GM10248 (cell line): ENCODE measurements around the gene ARHGEF12.

ENCODE experiments used
- CTCF ChIA-PET: fragments of 300-600 bp; sonication (Branson Sonifier 250); formaldehyde crosslinking; extraction: SDS; loops from one replicate; lab custom pipeline; 2021; ENCODE audit warnings: antibody characterized with exemption; lab: Yijun Ruan, JAX
- POLR2A ChIA-PET: fragments of 350-650 bp; sonication (Branson Sonifier 250); formaldehyde crosslinking; extraction: SDS; loops from one replicate; lab custom pipeline; 2020; ENCODE audit warnings: antibody characterized with exemption; lab: Yijun Ruan, JAX
- DNase-seq: peaks from one replicate; pipeline ENCODE4 v3.0.0; 2012; ENCODE audit errors: extremely low spot score
- TF ChIP-seq, protein P1 (sequence below): IDR thresholded peaks from 2 replicates; pipeline ENCODE4 v1.5.1; 2012; ENCODE audit warnings: mild to moderate bottlenecking, low read depth; ENCODE audit errors: extremely low read depth, missing control alignments, control extremely low read depth

Gene ARHGEF12

DNA sequence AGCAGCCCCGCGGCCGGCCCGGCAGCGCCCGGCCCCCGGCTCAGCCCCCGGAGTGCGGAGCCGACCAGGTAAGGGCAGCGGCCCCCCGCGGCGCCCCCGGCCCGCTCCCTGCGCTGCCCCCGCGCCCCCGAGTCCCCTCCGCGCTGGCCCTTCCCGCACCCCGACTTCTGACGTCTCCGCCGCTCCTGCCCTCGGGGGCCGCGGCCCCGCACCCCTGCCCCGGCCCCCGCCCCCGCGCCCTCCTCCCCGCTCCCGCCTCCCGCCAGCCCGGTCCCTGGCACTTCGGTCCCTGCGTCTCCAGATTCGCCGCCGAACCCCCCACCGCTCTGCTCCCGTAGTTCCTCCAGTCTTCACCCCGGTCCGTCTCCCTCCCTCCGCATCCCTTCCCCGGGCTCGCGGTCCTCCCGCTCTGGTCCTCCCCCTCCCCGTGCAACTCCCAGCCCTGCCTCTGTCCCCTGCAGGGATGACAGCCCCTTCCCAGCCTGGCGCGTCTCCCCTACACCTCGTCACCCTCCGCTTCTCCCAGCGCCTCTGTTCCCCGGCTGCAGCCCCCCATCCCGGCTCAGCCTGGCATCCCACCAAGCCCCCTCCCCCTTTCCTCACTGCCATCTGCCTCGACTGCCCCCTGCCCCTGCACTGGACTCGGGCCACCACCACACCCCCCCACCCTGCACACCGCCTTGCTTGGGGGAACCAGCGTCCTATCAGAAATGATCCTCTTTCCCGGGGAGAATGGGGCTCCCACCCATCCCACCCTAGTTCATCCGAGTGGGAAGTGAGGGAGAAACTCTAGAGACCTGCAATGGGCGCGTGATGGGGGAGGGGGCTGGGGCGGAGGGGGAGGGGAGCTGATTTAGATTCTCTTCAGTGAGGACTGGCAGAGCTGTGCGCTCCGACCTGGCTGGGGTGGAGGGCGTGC lies 175.9 kb downstream of the ARHGEF12 start:
- POLR2A ChIA-PET: no interaction called here

DNA sequence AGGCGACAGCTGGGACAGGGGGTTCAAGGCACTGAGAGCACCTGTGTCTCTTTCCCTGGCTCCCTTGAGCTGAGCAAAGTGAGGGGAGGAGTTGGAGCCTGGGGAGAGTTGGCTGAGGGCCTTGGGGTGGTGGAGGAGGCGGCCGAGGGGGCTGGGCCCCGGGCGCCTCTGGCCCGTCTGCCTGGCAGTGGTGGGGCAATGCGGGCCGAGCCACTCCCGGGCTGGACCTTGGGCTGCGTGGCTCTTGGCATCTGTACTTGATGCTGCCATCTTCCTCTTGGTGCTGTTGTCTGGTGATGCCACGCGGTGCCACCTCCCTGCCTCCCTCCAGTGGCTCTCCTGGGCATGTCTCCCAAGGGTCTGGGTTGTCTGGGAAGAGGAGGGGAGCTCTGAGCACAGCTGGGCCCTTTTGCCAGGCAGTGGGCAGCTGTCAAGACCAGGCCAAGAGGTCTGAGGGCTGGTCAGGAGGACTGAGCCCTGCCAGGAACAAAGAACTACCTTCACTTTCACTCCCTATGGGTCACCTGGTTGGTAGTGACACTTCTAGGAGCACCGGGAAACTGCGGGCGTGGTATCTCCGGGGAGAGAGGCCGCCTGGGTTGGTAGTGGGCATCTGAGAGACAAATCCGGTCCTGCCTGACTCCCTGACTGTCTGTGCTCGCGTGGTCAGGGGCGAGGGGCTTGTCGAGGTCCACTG lies 176.7 kb downstream of the ARHGEF12 start:
- ChIA-PET POLR2A (no interaction called here), CTCF (interaction anchor here (0.9 to 12.1 kb wide), 6 partner anchors 51 to 682 kb away, joined by 3 to 124 read pairs (median 4); no protein-coding TSS in a partner anchor)
- TF ChIP-seq, protein P1, sequence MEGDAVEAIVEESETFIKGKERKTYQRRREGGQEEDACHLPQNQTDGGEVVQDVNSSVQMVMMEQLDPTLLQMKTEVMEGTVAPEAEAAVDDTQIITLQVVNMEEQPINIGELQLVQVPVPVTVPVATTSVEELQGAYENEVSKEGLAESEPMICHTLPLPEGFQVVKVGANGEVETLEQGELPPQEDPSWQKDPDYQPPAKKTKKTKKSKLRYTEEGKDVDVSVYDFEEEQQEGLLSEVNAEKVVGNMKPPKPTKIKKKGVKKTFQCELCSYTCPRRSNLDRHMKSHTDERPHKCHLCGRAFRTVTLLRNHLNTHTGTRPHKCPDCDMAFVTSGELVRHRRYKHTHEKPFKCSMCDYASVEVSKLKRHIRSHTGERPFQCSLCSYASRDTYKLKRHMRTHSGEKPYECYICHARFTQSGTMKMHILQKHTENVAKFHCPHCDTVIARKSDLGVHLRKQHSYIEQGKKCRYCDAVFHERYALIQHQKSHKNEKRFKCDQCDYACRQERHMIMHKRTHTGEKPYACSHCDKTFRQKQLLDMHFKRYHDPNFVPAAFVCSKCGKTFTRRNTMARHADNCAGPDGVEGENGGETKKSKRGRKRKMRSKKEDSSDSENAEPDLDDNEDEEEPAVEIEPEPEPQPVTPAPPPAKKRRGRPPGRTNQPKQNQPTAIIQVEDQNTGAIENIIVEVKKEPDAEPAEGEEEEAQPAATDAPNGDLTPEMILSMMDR: no peak
- DNase-seq: no peak

More for the DNA sequence above, 175.9 kb downstream of the ARHGEF12 start:
- TF ChIP-seq, protein P1: no peak
- no peak for DNase-seq
- CTCF ChIA-PET: interaction anchor here (0.6 to 12.1 kb wide), 37 partner anchors 8 to 682 kb away, joined by 3 to 124 read pairs (median 3); no protein-coding TSS in a partner anchor

DNA sequence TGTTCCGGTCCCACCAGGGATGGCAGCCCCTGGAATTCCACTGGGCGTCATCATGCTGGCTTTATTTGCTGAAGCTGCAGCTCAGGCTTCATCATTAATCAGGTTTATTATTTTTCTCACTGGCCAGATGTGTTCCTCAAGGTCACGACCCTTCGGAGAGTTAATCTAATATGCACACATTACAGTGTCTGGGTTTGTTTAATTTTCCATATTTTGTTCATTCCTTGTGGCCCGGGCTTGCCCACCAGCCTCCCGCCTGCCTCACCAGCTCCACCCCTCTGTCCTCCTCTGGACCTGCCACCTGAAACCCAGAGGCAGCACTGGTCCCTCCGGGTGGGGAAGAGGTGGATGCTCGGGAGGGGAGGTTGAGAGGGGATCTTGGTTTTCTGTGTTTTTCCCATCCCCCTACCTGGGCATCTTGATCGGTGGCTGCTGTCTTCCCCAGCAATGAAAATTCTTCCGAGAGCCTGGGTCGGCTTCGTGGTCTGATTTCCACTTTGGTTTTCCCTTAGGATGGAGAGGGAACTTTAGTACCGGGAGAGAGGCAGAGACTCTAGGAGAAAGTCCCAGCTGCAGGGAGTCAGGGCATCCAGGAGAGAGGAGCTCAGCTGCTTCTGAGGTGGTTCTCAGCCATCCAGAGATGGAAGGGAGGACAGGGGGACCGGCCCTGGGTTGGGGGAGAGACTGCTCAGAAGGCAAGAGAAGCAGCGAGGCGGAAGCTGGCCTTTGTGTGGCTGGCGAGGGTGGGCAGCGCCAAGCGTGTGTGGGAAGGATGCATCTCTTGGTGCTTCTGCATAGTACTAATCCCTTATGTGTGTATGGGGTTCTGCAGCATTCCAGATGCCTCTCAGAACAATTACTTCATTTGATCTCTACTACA lies 177.5 kb downstream of the ARHGEF12 start:
- ChIA-PET POLR2A (no interaction called here), CTCF (interaction anchor here (0.9 to 12.1 kb wide), 4 partner anchors 52 to 681 kb away, joined by 3 to 124 read pairs (median 22); no protein-coding TSS in a partner anchor)
- DNase-seq: no peak
- TF ChIP-seq, protein P1: no peak

DNA sequence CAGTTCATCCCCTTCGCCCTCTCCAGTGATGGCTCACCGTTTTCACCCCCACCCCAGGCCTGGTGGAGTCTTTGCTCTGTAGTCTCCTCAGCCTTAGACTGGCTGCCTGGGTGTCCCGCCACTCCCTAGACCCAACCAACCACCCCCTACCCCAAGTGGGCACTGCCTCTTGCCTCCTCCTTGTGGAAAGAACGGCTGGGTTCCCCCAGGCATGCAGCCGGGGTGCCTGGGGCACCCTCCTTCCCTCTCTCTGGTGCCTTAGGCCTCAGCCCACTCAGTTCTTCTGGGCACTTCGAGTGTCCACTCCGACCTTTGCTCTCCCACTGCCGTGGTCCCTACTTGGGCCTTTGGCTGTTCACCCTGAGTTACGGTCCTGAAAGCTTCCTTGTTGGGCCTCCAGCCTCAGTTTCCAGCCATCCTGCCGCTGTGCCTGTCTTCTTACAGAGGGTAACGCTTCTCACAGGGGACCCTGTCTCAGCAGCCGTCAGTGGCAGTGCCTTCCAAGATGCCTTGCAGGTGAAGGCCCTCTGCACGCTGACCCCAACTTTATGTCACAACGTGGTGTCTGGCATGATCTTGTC lies 178.4 kb downstream of the ARHGEF12 start:
- no peak for DNase-seq
- POLR2A ChIA-PET: no interaction called here
- TF ChIP-seq, protein P1: no peak
- CTCF ChIA-PET: interaction anchor here (4.6 to 12.1 kb wide), 2 partner anchors 165 to 170 kb away, joined by 41 to 124 read pairs; no protein-coding TSS in a partner anchor

DNA sequence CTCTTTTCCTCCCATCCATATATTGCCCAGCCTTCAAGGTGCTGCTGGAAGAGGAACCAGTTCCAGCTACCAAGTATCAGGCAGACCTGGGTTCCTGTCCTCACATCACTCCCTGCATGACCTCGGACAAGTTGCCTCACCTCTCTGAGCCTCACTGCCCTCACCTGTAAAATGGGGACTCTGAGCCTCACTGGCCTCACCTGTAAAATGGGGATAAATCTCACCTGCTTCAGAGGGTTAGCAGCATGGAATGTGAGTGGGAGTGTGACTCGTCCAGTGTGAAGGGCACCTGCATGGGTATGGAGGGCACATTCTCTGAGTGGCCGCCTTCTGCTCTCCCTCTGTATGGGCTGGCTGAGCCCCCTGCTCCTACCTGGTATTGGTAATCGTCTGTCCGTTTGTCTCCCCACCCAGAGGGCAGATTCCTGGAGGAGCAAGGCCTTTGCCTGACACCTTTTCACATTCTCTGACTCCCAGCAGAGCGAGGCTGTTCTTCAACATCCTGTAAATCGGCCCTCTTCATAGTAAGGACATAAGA lies 179.0 kb downstream of the ARHGEF12 start:
- ChIA-PET CTCF (interaction anchor here (12.1 kb wide), 1 partner anchor 170 kb away, joined by 124 read pairs; no protein-coding TSS in a partner anchor), POLR2A (no interaction called here)
- no peak for DNase-seq
- TF ChIP-seq, protein P1: no peak
